Mesothelial cell of epicardium (in vitro differentiated cells): ENCODE data around the gene TRIO. TPM values are rescaled to one million over a fixed set of nuclear protein-coding genes. Genes with fewer than 3 reads are reported as not detected.

Experiments
- DNase-seq, 2 experiments: peaks; one replicate each; pipeline ENCODE4 v3.0.0; 2021; ENCODE audit warnings: low spot score in 2 of 2; ENCODE audit not compliant: unreplicated experiment in 2 of 2
- H3K27ac Mint-ChIP-seq: 2 replicates; pipeline ENCODE4 v1.8.0; 2021; ENCODE audit warnings: mixed read lengths
- H3K27me3 Mint-ChIP-seq: 2 replicates; pipeline ENCODE4 v1.8.0; 2021; ENCODE audit warnings: low read depth, mixed read lengths
- H3K36me3 Mint-ChIP-seq: 2 replicates; pipeline ENCODE4 v1.8.0; 2021; ENCODE audit warnings: mixed read lengths
- H3K4me1 Mint-ChIP-seq: 2 replicates; pipeline ENCODE4 v1.8.0; 2021; ENCODE audit warnings: mixed read lengths
- H3K4me3 Mint-ChIP-seq: 2 replicates; pipeline ENCODE4 v1.8.0; 2021; ENCODE audit warnings: mild to moderate bottlenecking, moderate library complexity, mixed read lengths
- H3K9me3 Mint-ChIP-seq: 2 replicates; pipeline ENCODE4 v1.8.0; 2021; ENCODE audit warnings: mixed read lengths
- total RNA-seq: library from RNA; stranded (reverse); gene quantifications from 3 replicates; pipeline ENCODE4 v1.2.1, GENCODE V29; 2021
- TF ChIP-seq, protein P1 (sequence below): fragments of 200-600 bp; sonication (generic); IDR thresholded peaks from one replicate; pipeline ENCODE4 v1.5.0; 2021; ENCODE audit warnings: antibody characterized with exemption; ENCODE audit not compliant: unreplicated experiment

The TRIO gene
- total RNA-seq, 1 donor from 2014 or later, result 209 TPM

DNA sequence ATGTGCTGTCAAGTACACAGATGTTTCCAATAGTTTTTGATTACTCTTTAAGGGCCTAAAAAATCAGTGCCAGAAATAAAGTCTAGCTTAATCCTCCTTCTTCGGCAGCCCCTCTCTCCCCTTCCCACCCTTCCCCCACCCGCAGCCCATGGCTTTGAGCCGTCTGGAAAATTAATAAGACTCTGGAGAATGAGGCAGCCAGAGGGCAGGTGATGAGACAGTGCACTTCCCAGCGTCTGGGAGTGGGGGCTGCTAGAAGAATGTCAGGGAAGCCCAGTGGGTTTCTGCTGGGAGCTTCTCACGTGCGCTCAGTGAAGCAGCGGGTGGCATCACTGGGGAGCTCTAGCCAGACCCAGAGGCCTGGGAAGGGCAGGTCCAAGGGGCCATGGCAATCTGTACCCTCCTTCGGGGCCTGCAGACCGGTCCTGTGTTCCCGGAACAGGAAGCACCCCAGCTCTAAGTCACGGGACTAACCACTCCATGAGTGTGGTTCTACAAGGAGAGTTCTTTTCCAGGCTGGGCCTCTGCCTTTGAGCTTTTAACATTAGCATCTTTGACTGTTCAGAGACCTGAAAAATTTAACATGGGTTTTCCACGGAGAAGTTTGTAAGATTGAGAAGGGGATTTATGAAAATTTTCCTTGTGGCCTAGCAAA is 273.6 kb downstream of the TRIO start:
- Mint-ChIP-seq H3K4me3 (no peak overlapping the region), H3K4me1 (peaks cover 45% of the 10 kb centered on the region), H3K9me3 (no peaks in the 10 kb centered on the region), H3K36me3 (peaks cover 35% of the 10 kb centered on the region), H3K27ac (peak overlapping the region; percentile 93), H3K27me3 (no peaks in the 10 kb centered on the region)
- TF ChIP-seq, protein P1, sequence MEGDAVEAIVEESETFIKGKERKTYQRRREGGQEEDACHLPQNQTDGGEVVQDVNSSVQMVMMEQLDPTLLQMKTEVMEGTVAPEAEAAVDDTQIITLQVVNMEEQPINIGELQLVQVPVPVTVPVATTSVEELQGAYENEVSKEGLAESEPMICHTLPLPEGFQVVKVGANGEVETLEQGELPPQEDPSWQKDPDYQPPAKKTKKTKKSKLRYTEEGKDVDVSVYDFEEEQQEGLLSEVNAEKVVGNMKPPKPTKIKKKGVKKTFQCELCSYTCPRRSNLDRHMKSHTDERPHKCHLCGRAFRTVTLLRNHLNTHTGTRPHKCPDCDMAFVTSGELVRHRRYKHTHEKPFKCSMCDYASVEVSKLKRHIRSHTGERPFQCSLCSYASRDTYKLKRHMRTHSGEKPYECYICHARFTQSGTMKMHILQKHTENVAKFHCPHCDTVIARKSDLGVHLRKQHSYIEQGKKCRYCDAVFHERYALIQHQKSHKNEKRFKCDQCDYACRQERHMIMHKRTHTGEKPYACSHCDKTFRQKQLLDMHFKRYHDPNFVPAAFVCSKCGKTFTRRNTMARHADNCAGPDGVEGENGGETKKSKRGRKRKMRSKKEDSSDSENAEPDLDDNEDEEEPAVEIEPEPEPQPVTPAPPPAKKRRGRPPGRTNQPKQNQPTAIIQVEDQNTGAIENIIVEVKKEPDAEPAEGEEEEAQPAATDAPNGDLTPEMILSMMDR, result no peak
- DNase-seq, result no peak

DNA sequence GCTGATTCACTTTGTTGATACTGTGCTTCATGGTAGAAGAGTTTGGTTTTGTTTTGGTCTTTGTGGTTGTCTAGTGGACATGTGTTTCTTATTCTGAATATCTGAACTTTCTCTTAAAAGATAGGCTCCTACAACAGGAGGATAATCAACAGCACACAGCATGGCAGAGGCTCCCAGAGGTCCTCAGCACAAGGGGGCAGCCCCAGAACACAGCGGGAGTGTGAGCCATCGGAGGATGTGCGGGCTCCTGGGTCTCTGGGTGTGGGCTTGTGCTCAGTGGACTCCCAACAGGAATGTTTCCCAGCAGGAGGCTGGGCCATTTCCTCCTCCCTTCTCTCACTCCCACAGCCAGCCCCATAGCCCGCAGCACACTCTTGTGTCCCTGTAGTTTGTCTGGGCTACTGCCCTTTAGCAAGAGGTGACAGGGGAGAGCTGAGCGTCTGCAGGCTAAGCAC is 274.2 kb downstream of the TRIO start:
- H3K27me3 Mint-ChIP-seq, result no peaks in the 10 kb centered on the region
- H3K4me1 Mint-ChIP-seq, result peaks cover 43% of the 10 kb centered on the region
- no peaks in the 10 kb centered on the region for H3K9me3 Mint-ChIP-seq
- H3K27ac Mint-ChIP-seq, result peak overlapping the region; percentile 93
- TF ChIP-seq, protein P1, result no peak
- no peak overlapping the region for H3K4me3 Mint-ChIP-seq
- no peak for DNase-seq
- peaks cover 37% of the 10 kb centered on the region for H3K36me3 Mint-ChIP-seq

DNA sequence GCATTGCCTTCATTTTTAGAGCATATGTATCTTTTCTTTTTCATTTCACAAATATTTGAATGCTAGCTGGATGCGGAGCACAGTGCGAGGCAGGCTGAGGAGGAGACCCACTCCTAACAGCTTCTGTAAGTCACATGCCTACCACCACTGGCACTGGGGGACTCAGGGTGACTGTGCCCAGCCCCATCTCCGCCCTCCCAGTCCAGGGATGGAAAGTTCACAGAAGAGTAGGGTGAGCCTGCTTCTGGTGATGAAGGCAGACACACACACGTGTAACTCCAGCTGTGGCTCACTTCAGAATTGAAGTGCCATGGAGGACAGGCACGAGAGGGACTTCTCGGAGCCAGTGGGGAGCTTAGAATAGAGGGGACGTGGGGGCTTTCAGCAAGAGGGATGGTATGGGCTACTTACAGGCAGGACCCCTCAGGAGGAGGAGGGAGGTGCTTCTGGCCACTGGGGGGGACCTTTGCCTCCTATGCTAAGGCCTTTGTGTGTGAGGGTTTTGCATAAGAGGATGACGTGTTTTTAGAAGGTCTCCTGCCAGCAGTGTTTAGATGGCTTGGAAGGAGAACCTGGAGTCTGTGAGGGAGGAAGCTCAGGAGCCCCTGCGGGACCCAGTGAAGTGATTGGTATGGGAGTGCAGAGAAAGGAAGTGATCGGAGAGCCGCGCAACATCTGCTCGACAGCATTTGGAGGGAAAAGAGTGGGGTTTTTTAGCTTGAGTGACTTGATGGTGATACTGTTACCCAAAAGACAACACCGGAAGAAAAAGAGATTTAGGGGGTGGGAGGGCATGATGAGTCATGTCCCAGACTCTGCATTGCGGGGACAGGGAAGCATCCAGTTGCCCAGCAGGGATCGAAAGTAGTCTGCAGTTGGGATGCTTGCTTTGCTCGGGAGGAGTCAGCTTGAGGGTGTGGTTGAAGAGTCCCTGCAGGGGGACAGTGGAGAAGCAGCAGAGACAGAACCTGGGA is 274.9 kb downstream of the TRIO start:
- H3K27ac Mint-ChIP-seq, result peak overlapping the region; percentile 93
- TF ChIP-seq, protein P1, result no peak
- peaks cover 38% of the 10 kb centered on the region for H3K36me3 Mint-ChIP-seq
- no peaks in the 10 kb centered on the region for H3K27me3 Mint-ChIP-seq
- no peaks in the 10 kb centered on the region for H3K9me3 Mint-ChIP-seq
- H3K4me1 Mint-ChIP-seq, result peaks cover 43% of the 10 kb centered on the region
- no peak overlapping the region for H3K4me3 Mint-ChIP-seq
- DNase-seq, result no peak

DNA sequence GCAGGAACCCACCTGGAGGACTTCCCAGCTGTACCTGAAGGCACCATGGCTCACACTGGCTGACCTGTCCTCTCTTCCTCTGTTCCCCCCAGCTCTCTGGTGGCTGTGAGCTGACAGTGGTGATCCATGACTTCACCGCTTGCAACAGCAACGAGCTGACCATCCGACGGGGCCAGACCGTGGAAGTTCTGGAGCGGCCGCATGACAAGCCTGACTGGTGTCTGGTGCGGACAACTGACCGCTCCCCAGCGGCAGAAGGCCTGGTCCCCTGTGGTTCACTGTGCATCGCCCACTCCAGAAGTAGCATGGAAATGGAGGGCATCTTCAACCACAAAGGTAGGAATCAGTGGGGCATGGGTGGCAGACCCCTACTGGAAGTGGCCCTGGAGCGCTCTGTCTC is 276.5 kb downstream of the TRIO start:
- no peak for DNase-seq
- Mint-ChIP-seq H3K27me3 (no peaks in the 10 kb centered on the region), H3K4me3 (no peak overlapping the region), H3K36me3 (peaks cover 32% of the 10 kb centered on the region), H3K27ac (no peak overlapping the region), H3K9me3 (no peaks in the 10 kb centered on the region), H3K4me1 (peaks cover 48% of the 10 kb centered on the region)
- TF ChIP-seq, protein P1, result no peak

DNA sequence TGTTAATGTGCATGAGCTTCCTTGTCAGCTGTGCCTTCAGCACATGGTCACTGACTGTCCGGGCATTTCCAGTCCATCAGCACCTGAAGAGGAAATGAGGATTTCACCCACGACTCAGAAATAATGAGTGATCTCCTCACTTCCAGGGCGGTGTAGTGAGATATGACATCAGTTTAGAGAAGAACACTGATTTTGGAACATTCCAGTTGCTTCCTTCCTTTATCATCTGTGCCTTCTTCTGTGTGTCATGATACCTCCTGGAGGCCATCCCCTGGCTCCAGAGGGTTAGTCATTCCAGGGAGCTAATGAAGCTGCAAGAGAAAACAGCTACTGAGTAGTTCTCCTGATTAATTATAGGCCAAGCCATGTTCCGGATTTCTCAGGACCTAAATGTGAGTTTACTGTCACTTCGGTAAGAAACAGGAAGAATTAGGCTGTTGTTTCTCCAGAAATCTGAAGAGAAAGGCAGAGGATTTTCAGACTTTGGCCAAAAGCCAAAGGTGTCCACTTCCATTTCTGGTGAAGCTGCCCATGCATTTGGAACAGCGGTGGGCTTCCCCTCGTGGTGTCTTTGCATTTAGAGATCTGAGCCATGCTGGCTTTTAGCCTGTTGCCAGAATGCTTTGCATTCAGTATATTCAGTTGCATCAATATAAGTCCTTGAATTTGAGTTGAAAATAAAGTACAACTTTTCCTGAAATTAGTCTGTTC is 277.1 kb downstream of the TRIO start:
- Mint-ChIP-seq H3K4me1 (peaks cover 48% of the 10 kb centered on the region), H3K9me3 (no peaks in the 10 kb centered on the region), H3K36me3 (peaks cover 36% of the 10 kb centered on the region), H3K27me3 (no peaks in the 10 kb centered on the region), H3K27ac (peak overlapping the region; percentile 22), H3K4me3 (no peak overlapping the region)
- no peak for DNase-seq
- TF ChIP-seq, protein P1, result no peak
